Erythroblast (primary cell): ENCODE data around the gene SIRT5.

ENCODE experiments used
- GATA1 ChIP-seq: IDR thresholded peaks from 2 replicates; pipeline ENCODE4 v1.6.1; 2011; ENCODE audit warnings: low read depth, mild to moderate bottlenecking, control low read depth, low read length, moderate library complexity
- POLR2A ChIP-seq: IDR thresholded peaks from 2 replicates; pipeline ENCODE4 v1.6.1; 2011; ENCODE audit warnings: mild to moderate bottlenecking, low read length

DNA sequence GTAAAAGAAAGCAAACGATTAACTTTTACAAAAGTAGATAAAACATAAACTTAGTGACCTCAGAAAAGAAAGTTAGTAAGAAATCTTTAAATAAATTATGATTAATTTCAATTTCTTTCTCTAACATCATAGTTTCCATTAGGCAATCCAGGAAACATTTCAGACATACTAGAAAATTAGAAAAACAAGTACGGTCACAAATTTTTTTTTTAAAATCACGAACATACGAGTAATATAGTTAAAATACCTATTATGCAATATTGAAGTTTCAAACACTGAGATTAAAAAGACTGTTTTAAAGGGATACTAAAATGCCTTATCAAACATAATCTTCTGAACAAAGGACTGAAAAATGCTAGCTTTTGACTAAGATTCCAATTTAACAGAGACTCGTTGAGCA lies 66.9 kb downstream of the SIRT5 start:
- no peak for TF ChIP-seq POLR2A
- no peak for TF ChIP-seq GATA1
